Measurements from ENCODE around the gene TPSAB1. TPM values are rescaled to one million over a fixed set of nuclear protein-coding genes. Genes with fewer than 3 reads are reported as not detected.
"Not testable (repeated sequence)": the region's sequence is repeated elsewhere in the genome, so short reads cannot be mapped to it uniquely, and the experiment has no call there.

Gene TPSAB1
- total RNA-seq, 4 donors from 2014 or later: 23.8 to 130 (median 59.4) TPM

DNA sequence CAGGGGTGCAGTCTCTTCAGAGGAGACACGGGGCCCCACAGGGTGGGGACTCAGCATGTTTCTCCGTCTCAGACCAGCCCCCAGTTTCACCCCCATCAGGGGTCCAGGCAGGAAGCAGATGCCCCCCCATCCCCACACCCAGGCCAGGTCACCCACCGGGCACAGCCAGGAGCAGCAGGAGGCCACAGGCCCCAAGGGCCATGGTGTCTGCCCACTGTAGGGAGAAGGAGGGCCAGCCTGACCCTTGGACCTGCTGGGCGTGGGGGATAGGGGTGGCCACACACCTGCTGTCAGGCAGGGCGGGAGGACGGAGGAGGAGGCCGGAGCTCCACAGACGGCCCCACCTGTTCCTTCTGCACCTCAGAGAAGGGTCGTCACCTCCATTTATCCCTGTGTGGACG, 15.5 kb upstream of the TPSAB1 start, which contains the start of gene TPSG1:
TPSG1 (minus strand) TSS at position 218 of the 401 bp plus-strand sequence; CDS start at position 202, 16 bp downstream.
- H3K27ac ChIP-seq: peak within 1 kb of the TSS in 2 of 4 donors; percentile 45 to 66
- peak within 1 kb of the TSS in 1 of 4 donors; percentile 21 for H3K4me3 ChIP-seq
- peak in 2 of 3 donors; percentile 55 to 70 for DNase-seq
- TF ChIP-seq, protein P1, sequence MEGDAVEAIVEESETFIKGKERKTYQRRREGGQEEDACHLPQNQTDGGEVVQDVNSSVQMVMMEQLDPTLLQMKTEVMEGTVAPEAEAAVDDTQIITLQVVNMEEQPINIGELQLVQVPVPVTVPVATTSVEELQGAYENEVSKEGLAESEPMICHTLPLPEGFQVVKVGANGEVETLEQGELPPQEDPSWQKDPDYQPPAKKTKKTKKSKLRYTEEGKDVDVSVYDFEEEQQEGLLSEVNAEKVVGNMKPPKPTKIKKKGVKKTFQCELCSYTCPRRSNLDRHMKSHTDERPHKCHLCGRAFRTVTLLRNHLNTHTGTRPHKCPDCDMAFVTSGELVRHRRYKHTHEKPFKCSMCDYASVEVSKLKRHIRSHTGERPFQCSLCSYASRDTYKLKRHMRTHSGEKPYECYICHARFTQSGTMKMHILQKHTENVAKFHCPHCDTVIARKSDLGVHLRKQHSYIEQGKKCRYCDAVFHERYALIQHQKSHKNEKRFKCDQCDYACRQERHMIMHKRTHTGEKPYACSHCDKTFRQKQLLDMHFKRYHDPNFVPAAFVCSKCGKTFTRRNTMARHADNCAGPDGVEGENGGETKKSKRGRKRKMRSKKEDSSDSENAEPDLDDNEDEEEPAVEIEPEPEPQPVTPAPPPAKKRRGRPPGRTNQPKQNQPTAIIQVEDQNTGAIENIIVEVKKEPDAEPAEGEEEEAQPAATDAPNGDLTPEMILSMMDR (IDR thresholded peaks at IDR 0.05): no peak
- H3K9me3 ChIP-seq: no peaks in the 10 kb centered on the region
- no peaks in the 10 kb centered on the region for H3K36me3 ChIP-seq
- H3K4me1 ChIP-seq: peaks cover 0 to 6% (median 0%) of the 10 kb centered on the region in 4 donors
- no peaks in the 10 kb centered on the region for H3K27me3 ChIP-seq

DNA sequence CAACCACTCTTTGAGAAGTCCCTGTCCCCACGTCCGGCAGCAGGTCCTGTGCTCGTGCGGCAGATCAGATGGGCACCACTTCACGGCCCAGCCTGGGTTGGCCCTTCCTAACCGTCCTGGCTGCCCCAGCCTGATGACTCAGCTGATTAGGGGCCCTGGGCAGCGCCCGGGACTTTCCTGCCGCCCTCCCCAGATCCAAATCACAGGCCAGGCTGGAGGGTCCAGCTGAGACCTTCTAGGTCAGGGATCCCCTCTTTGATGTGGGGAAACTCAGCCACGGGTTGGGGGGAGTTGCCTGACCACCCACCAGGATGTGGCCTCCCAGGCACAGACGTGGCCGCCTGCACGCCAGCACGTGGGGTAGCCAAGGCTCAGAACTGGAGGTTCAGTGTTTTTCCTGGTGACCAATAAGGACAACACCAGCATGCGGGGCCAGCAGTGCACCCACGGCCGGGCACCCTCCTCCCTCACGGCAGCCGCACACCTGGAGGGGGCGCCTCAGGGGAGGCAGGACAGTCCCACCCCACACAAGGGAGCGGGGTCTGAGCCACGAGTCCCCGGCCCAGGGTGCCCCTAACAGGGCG, 14.7 kb upstream of the TPSAB1 start:
- peak overlapping the region in 2 of 4 donors; percentile 45 to 66 for H3K27ac ChIP-seq

DNA sequence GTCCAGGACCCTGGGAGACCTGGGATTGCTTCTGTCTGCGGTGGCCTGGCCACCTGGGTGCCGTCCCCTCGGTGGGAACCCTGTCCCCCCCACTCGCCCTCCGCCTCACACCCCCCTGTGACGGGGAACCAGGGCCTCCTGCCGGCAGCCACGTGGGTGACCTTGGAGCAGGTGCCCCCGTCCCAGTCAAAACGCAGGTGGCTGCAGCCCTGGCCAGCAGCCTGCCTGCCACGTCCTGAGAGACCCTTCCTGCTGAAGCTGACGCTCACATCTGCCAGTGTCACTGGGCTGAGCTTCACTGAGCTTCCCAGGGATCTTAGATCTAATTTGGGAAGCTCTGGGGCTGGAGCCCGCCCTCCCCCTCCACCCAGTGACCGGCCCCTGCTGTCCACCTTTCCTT, 13.8 kb upstream of the TPSAB1 start:
- H3K36me3 ChIP-seq, H3K27ac ChIP-seq, H3K27me3 ChIP-seq, DNase-seq, H3K4me1 ChIP-seq, H3K4me3 ChIP-seq, H3K9me3 ChIP-seq: not testable (repeated sequence)

More for the DNA sequence above, 14.7 kb upstream of the TPSAB1 start:
- H3K36me3 ChIP-seq, H3K27me3 ChIP-seq, H3K4me1 ChIP-seq, H3K4me3 ChIP-seq, H3K9me3 ChIP-seq: not testable (repeated sequence)
- DNase-seq: peak in 1 of 3 donors; percentile 60

DNA sequence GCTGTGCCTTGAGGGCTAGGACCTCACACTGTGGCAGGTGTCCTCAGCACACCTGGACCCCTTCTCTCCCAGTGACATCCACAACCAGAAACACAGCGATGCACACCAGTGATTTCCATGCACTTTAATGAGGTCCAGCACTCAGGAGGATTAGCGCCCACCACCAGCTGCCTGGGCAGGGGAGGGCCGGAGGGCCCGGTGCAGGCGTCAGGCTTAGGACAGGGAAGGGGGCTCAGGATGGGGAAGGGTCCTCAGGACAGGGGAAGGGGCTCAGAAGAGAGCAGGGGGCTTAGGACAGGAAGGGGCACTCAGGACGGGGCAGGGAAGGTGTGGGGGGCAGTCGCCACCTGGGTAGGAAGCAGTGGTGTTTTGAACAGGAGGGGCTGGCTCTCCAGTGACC, 12.3 kb upstream of the TPSAB1 start:
- H3K9me3 ChIP-seq, H3K4me3 ChIP-seq, H3K4me1 ChIP-seq, H3K27ac ChIP-seq, H3K27me3 ChIP-seq, DNase-seq, H3K36me3 ChIP-seq: not testable (repeated sequence)

DNA sequence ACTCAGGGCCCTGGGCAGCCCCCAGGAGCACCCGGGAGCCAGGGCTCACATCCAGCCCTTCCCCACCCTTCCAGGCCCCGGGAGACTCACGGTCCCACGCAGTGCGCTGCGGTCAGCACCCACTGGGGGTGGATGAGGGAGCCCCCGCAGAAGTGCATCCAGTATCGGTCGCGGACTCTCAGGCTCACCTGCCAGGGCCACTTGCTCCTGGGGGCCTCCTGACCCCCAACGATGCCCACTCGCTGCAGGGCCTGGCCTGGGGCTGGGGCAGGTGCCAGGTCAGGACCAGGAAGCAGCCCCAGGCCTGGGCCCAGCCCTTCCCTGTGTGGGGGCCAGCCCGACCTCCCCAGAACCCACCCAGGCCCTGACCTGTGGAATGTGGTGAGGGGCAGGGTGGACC, 11.0 kb upstream of the TPSAB1 start:
- not testable (repeated sequence) for H3K9me3 ChIP-seq, H3K36me3 ChIP-seq, H3K27ac ChIP-seq, H3K4me3 ChIP-seq, DNase-seq, H3K27me3 ChIP-seq, H3K4me1 ChIP-seq

DNA sequence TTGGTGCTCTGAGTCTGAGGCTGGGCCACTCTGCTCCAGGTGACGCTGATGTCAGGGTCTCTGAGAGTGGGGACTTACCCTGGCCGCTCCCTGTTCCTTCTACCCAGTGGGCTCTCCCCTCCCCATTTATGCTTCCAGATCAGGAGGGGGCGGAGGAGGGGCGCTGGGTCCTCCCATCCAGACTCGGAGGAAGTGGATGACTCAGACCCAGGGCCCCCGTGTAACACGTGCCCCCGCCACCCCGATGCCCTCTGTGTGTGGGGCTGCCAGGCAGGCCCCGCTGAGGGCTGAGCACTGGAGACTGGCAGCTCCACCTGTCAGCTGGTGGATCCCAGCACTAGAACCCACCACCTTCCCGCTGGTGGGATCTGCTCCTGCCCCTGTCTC, 10.4 kb upstream of the TPSAB1 start, which contains the start of gene TPSB2:
TPSB2 (minus strand) TSS at position 101 of the 387 bp plus-strand sequence. CDS start 233 bp downstream, outside the sequence.
- H3K27ac ChIP-seq, H3K27me3 ChIP-seq, H3K36me3 ChIP-seq, H3K4me1 ChIP-seq, H3K4me3 ChIP-seq, DNase-seq, H3K9me3 ChIP-seq: not testable (repeated sequence)

DNA sequence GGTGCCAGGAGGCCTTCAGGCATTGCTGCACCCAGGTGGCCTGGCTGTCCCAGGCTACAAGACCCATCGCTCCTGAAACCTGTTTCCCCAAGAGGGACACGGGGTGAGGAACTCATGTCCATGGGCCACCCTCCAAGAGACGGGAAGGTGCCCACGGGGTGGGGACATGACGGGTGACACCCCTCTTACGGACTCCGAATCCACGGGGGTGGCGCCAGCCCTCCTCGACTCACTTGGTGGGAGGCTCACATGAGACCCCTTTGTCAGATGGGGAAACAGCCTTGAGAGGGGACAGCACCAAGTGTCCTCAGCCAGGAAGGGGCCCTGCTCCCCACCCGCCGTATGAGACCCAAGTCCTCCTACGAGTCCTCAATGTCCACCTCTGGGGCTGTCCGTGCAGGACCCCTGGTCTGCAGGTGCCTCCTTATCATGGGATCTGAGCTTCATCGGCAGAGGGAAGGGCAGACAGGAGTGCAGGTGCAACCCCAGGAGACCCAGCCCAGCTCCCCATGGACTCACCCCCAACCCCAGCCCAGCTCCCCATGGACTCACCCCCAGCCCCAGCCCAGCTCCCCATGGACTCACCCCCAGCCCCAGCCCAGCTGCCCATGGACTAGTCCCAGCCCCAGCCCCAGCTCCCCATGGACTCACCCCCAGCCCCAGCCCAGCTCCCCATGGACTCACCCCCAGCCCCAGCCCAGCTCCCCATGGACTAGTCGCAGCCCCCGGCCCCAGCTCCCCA, 9.9 kb upstream of the TPSAB1 start:
- not testable (repeated sequence) for DNase-seq, H3K4me3 ChIP-seq, H3K27ac ChIP-seq, H3K36me3 ChIP-seq, H3K27me3 ChIP-seq, H3K4me1 ChIP-seq, H3K9me3 ChIP-seq

DNA sequence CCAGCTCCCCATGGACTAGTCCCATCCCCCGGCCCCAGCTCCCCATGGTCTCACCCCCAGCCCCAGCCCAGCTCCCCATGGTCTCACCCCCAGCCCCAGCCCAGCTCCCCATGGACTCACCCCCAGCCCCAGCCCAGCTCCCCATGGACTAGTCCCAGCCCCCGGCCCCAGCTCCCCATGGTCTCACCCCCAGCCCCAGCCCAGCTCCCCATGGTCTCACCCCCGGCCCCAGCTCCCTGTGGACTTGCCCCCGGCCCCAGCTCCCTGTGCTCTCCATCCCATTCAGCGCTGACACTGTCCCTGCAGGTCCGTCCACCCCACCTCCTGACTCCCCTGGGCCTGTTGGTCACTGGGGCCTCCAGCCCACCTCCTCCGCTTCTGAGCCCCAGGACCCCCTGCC, 9.2 kb upstream of the TPSAB1 start:
- not testable (repeated sequence) for DNase-seq, H3K4me3 ChIP-seq, H3K9me3 ChIP-seq

DNA sequence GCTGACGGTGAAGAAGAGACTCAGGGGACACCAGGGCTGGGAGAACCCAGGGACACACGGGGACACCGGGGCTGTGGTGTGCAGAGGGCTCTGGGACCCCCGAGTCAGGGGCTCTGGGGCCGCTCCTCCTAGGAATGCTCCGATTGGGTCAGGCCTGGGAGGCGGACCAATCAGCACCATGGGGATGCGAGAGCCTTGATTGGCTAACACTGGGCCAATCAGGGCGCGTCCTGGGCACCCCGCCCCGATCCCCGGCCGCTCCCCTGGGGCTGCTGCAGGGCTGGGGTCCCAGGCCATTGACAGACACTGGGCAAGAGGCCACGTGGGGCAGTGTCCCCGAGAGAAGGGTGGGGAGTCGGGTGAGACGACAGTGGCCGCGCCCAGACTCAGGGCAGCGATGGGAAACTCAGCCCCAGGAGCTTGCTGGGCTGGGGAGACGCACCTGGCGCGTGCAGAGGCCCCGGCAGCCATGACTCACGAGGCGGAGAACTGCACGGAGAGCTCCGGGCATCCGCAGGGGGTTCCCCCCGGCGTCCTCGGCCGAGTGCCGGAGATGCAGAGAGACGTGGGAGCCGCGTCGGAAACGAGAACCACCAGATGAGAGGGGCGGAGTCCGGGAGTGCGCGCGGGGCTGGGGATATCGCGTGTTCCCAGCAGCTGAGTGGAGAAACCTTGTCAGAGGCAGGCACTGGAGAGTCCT, 8.3 kb upstream of the TPSAB1 start:
- not testable (repeated sequence) for H3K9me3 ChIP-seq, H3K27me3 ChIP-seq, DNase-seq, H3K36me3 ChIP-seq, H3K4me3 ChIP-seq, H3K4me1 ChIP-seq, H3K27ac ChIP-seq

More for the DNA sequence above, 9.2 kb upstream of the TPSAB1 start:
- H3K4me1 ChIP-seq, H3K27me3 ChIP-seq, H3K36me3 ChIP-seq, H3K27ac ChIP-seq: not testable (repeated sequence)

DNA sequence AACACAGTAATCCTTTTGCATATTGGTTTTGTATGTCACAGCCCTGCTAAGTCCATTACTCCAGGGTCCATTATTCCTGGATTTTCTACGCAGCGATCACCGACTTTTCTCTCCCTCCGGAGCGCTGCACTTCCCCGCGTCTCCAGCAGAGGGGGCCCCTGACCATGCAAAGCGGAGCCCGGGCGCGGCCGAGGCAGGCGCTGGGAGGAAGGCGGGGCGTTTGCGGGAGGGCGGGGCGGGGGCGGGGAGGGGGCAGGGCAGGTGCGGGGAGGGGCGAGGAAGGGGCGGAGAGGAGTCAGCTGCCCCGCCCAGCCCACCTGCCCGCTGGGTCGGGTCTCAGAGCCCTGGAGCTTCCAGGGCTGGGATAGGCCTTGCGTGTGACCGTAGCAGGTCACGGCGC, 3.8 kb upstream of the TPSAB1 start:
- not testable (repeated sequence) for H3K27ac ChIP-seq, H3K27me3 ChIP-seq, H3K9me3 ChIP-seq, H3K4me3 ChIP-seq, H3K4me1 ChIP-seq, H3K36me3 ChIP-seq, DNase-seq

Data from Peyer's patch (tissue), 4 donors.